HL-60/S4 treated with retinoic acid at 250 ng/mL for 4 days and 3 days (cell line): Measurements from ENCODE around the gene PDE9A.

Experiments used
- in situ Hi-C: fragments of 300-500 bp; cut with MboI; formaldehyde crosslinking; loops from 2 replicates; pipeline ENCODE4 v1.7.0; 2022; ENCODE audit warnings: low sequenced_read_pairs

PDE9A gene

DNA sequence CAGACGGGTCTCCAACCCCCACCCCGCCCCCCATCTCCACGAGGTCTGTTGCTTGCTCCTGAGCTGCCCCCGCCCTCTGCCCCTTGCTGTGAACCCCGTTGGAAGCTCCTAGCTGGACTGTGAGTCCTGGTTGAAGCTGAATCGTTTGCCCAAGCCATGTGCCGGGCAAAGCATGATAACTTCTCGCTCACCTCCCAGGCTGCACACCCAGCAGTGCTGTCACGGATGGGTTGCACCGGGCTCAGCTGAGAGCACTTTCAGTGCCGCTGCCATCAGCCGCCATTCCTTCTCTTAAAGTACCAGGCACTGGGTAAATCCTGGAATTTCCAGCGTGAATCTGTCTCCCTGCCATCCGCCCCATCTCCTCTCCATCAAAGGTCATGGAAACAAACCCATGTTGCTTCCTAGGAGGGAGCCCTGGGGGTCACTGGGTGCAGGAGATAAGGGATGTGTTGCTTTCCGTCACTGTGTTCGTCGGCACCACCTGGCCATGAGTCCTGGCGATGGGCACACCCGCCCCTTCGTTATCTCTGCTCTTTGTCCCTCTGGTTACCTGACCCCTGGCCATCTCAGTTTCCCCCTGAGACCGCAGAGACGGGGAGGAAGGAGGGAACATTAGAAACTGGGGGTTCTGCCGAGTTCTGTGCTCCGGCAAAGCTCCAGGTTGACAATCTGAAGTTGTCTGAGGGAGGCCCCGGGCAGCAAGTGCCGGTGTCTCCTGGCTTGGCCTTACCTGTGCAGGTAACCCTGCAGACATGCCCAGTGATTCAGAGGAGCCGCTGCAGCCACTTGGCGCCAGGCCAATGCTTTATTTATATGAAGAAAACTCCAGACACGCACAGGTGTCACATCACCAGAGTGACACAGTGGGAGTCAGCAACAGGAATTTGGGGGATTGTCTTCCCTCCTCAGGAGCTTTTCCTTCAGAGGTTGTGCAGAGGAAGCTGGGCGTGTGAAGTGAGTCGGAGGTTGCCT, 2.7 kb downstream of the PDE9A start:
- in situ Hi-C loops: no loop called here

DNA sequence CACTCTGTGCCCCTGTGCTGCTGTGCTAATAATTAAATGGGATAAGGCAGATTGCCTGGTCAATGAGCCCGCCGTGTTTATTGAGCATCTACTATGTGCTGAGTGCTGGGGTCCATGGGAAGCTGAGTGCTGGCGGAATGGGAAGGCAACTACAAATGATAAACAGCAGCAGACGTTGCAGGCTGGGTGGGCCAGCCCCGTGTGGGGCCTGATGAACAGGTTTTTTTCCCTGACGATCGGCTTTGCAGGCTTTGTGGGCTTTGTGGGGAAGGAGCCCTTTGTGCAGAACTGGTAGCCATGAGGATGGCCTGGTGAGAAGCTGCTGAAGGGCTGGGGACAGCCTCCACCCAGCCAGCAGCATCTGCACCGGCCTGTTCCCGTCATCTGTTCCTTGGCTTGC, 3.5 kb downstream of the PDE9A start:
- in situ Hi-C loops: no loop called here

DNA sequence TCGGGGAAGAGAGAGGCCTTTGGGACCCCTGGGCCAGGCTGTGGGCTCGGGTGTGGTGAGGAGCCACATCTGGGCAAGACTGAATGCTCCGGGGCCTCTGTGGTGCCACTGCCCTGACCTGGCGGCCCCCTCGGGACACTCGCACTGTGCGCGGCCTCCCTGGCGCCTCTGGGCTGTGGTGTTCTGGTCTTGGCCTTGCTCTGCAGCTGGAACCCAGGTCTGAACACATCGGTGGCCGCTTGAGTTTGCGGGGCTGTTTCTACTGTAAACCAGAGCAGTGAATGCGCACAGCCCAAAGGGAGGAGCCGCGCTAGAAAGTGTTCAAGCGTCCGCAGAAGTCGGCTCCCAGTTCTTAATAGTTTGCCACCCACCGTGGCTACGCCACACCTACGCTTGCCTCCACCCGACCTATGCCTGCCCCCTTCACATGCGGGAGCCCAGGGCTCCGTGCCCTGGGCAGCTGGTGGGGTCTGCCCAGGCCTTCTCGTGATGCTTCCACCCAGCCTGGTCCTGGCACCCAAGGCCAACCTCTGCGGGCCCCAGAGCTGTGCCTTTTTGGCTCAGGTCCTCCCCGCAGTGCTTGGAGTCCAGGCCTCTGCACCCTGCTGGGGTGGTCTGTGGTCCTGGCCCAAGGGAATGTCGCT, 4.4 kb downstream of the PDE9A start:
- in situ Hi-C loops: no loop called here

DNA sequence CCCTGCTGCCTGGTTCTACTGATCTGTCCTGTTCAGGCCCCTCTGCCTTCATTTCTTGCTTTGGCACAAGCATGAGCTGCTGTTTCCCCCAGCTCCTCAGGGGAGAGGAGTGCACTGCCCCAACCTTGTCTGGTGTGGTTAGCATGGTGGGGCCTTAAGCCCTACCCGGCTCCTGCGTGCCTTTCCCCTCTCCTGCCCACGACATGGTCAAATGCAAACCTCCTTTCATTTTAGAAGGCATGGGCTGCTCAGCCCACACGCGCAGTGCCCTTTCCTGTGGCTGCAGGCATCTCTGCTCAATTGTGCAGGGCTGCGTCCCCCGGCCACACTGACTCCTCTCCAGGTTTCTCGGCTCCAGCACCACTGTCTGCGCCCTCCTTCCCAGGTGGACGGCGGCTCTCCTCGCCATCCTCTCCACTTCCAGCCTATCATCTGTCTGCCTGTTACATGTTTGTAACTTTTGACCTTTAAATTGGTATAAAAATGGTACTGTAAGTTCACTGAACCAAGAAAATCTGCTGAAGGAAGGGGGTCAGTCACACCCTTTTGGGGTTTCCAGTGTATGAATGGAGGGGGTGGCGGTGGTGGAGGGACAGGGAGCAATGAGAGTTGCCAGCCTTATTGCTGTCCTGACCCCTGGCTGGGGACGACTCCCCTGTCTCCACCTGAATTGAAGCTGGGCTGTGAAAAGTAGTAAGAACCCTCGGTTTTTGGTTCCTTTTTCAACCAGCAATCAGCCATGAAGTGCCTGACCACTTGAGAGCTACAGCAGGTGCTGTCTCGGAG, 5.1 kb downstream of the PDE9A start:
- in situ Hi-C loops: no loop called here

DNA sequence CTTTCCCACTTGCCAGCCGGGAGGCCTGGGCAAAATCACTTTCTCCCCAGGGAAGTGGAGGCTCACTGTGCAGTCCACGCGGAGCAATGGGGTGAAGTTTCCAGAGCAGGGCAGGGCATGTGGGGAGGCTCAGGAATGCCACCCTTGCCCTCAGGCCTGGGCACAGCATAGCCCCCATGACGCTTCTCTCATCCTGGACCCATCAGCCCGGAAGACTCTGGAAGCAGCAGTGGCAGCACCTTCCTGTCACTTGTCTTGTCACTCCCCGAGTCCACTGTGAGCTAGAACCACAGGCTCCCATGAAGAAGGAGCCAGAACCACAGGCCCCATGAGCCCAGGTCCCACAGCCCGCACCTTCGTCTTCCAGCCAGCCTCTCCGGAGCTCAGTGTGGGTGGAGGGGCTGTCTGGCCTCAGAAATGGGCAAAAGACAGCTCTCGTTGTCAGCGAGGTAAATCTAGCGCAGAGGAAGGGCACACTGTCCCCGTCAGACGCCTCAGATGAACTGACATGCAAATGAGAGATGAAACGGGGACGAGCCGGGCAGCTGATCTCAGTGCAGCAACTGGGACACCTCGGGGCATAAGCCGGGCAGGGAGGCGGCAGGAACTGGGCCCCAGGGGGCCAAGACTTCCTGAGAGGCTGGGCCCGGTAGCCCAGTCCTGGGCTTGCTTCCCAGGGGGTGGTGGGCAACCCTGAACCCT, 6.1 kb downstream of the PDE9A start:
- in situ Hi-C loops: no loop called here

DNA sequence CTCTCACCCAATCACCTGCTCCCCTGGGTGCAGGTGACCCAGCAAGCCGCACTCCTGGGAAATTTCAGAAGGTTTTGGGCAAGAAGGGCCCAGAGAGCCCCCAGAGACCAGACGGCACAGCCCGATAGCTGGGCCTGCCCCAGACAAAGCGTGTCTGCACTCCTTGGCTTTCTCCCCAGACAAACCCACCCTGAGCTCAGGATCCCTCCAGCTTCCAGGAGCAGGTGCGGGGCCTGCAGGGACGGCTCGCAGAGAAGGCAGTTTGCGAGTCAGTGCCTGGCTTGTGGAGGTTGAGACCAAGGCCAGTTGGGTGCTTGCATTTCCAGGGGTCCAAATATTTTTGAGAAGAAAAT, 6.7 kb downstream of the PDE9A start:
- in situ Hi-C loops: no loop called here

DNA sequence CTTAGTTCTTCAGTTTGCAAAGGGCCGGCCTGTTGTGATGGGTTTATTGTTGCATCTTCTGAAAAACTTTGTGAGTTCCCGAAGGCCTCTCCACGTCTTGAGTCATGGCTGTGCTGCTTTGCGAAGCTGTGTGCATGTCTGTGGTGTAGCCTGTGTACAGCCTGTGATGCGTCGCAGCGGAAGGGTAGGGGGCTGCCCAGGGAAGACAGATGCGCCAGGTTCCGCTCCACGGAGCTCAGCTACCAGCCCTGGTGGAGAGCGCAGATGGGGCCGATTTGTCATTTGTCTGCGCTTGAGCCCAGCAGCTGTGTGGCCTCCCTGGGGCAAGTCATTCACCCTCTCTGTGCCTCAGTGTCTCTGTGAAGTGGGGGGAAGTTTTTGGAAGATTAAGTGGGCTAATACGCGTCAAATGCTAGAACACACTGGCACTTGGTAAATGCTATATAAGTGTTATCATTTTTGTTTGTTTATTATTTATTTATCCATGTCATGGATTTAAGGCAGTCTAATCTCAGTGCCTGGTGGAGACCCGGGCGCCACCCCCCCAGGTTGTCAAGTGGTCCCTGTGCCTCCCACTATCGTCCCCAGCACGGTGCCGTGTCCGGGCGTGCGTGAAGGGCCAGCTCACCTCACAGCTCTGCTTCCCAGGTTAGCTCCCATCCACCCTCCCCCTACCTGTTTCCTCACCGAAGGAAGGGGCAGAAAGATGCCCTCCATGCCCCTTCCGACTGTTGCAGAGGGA, 8.4 kb downstream of the PDE9A start:
- in situ Hi-C loops: no loop called here

DNA sequence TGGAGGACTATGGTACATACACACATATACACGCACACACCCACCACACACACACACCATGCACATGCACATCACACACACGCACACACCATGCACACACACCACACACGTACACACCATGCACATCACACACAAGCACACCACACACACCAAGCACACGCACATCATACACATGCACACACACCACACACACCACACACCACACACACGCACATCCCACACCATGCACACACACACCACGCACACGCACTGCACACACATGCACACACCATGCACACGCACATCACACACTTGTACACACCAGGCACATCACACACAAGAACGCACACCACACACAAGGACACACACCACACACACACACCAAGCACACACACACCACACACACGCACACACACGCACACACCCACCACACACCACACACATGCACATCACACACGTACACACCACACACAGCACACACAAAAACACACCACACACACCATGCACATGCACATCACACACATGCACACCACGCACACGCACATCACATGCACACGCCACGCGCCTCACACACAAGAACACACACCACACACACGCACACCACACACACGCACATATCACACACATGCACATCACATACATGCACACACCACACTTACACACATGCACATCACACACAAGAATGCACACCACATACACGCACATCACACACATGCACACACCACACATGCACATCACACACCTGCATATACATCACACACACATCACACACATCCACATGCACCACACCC, 9.2 kb downstream of the PDE9A start:
- in situ Hi-C loops: no loop called here

DNA sequence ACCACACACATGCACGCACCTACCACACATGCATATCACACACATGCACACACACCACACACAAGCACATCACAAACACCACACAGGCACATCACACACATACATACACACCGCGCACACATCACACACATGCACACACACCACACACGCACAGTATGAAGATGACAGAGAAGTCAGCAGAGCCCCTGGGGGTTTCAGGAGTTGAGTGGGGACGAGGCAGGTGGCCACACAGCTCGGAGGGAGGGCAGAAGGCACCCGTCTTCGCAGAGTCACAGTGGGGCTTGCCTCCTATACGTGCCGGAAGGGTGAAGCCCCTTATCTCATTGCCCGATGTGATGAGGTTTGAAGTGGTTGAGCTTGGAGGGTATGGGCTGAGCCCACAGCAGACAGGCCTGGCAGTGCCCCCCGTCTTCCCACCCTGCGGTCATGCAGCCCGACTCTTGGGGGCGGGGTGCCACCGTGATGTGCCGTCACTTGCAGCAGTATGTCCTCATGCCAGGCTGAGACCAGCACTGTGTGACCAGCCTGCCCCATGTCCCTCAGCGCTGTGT, 9.9 kb downstream of the PDE9A start:
- in situ Hi-C loops: no loop called here

DNA sequence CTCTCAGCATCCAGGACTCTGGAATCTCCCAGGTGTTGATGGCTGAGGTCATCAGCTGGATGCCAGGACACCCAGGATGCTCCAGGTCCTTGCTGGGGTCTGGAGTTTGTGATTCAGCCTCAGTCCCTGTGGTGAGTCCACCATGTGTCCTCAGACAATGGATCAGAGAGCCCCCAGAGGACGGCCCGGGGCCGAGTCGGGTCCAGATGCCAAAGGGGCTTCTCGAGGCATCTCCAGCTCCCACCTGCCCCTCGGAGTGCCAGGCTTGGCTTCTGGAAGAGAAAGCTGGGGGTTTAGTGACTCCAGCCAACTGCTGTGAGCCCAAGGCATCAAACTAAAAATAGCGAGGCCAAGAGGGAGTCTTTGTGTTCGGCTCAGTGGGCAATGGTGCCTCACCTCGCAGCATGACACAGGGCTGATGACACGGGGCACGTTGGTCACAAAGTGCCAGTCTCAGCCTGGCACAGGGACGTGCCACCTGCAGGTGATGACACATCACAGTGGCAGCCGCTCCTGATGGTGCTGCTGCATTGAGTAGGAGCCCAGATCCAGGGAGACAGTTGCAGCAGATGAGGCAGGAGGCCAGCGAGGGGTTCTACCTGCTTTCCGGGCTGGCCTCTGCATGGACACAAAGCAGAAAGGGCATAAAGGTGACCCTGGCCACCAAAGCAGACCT, 10.6 kb downstream of the PDE9A start:
- in situ Hi-C loops: no loop called here

DNA sequence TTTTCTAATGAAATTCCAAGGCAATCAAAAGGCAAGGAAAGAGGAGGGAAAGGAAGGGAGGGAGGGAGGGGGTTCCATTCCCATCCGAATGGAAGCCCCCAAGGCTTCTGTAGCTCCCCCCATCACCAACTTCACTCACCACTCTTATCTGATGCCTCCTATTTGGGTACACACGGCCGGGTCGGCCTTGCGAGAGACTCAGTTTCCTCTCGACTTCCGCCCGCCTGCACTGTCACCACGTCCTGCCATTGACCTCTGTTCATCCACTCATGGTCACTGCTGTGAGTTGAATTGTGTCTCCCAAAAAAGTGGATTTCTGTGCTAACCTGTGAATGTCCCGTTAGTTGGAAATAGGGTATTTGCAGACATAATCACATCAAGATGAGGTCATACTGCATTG, 11.2 kb downstream of the PDE9A start:
- in situ Hi-C loops: no loop called here

DNA sequence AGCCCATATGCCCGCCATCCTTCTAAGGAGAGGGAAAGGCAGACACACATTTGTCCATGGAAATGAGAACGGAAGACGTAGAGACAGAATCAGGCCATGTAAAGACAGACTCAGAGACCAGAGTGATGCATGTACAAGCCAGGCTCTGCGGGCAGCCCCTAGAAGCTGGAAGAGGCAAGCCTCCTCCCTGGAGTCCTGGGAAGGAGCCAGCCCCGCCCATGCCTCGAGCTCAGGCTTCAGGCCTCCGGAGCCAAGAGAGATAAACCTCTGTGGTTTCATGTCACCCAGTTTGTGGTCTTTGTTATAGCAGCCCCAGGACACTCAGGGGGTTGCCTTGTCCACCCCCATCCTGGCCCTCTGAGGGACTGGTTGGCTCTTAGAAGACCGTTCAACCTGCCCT, 11.6 kb downstream of the PDE9A start:
- in situ Hi-C loops: no loop called here

DNA sequence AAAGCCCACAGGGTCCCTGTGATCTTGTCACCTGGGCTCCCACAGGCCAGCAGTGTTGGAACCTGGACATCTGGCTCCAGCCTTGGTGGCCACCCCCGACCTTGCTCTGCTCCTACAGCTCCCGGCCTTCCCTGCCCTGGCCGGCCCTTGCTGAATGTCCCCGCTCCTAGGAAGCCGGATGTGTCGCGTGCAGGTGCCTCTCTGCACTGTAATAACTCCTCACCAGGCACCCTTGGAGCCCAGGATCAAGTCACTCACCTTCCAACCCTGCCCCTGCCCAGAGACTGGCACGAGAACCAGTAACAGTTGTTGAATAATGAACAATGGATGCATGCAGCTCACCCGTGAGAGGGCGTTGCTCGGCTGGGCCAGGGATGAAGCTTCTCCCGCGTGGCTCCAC, 12.1 kb downstream of the PDE9A start:
- in situ Hi-C loops: no loop called here

DNA sequence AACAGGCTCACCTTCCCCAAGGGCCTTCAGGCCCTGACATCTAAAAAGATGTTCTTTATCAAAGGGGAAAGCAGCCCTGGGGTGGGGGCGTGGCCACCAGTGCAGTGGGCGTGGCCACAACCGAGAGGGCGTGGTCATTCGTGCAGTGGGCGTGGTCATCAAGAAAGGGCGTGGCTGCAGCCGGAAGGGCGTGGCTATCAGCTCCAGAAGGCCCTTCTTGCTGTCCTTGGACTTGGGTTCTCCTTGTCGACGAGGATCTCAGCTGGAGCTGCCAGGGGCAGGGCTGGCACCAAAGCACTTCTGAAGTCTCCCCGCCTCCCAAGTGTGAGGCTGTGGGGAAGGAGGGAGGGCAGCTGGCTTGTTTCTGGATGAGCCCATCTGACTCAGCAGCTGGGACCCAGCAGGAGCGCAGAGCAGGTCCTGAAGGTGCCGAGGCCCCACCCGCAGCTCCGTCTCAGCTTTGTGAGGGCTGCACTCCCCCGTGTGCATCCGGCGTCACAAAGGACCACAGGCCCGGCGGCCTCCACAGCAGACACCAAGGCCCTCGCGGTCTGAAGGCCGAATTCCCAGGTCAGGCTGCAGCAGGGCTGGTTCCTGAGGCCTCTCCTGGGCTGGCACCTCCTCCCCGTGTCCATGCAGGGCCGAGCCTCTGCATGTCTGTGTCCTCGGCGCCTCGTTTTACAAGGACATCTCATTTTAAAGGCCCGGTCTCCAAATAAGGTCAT, 12.8 kb downstream of the PDE9A start:
- in situ Hi-C loops: no loop called here

DNA sequence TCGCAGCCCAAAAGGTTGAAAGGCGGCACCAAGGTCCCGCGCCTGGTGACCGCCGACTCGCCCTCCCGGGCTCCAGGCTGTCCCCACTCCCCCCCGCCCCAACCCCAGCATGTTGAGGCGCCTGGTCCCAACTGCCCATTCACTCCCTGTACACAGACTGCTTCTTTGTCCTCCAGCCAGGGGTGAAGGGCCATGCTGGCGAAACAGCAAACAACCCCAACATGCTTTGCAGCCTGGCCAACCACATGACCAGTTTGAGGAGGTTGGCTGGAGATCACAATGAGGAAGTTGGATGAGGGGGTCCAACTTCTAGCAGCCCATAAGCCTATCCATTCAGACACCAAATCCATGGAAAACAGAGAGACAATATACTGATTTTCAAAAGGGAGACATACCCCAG, 13.5 kb downstream of the PDE9A start:
- in situ Hi-C loops: no loop called here

DNA sequence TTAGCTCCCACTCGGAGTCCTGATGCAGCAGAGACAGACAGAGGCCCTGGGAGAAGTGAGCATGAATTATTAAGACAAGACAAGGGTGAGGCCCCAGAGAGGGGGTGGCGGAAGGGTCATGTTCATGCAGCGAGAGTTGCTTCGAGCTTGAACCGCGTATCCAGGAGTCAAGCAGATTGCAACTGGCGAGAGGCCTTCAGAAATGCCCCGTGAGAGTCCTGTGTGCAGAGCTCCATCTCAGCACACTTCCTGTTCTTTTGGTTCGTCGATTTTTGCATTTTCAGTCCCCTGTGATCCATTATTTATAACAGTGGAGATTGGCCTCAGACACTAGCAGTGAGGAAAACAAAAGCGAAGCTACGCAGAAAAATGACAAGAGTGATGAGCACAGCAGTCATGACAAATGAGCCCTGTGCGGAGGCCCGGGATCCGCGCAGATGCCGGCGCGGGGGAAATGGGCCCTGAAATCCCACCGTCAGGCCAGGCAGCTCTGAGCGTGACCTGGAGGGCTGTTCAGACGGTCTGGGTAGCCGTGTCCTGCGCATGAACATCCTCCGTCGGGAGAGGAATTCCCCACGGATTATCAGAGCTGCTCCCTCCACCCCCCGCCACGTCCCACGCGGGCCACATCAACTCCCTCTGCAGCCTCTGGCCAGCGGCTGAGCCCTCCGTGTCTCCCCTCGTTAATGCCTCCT, 15.0 kb downstream of the PDE9A start:
- in situ Hi-C loops: no loop called here

DNA sequence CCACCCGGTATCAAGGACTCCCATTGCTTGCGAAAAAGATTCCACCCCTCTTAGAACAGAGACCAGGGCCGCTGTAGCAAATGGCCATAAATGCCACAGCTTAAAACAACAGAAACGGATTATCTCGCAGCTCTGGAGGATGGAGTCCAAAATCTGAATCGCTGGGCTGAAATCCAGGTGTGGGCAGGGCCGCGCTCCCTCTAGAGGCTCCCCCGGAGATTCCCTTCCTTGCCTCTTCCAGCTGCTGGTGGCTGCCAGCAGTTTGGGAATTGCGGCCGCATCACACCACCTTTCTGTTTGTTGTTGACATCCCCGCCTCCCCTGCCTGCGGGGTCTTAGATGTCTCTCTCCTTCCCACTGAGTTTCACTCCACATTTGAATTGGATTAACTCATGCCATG, 15.6 kb downstream of the PDE9A start:
- in situ Hi-C loops: no loop called here
